ENCODE measurements around the gene ELP2.
"Not testable (repeated sequence)": the region's sequence is repeated elsewhere in the genome, so short reads cannot be mapped to it uniquely, and the experiment has no call there.

Gene ELP2

DNA sequence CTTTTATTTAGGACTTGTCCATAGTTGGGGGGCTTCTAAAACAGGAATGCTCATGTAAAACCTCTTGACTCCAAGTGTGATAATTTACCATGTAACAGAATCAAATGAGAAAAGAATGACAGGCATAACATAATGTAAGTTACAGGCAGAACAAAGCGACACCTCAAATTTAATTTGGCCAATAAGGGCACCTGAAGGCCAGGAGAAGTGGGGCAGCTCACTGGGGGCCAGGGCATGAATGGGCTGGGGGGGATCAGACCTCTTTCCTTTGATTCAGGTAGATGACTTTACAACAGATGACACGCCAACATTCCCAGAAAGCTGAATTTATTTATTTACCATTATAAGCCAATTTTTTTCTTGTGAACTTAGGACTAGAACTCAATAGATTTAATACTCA is 72.1 kb downstream of the ELP2 start:
- Mint-ChIP-seq H3K9me3 (no peaks in the 10 kb centered on the region), H3K27ac (ENCODE audit: low read depth) (no peak overlapping the region), H3K4me3 (no peak overlapping the region), H3K27me3 (peaks cover 10% of the 10 kb centered on the region), H3K4me1 (no peaks in the 10 kb centered on the region), H3K36me3 (ENCODE audit: insufficient read depth) (no peaks in the 10 kb centered on the region)
- no peak for ATAC-seq (replicated peaks; ENCODE audit: extremely low read depth, poor library complexity, severe bottlenecking)
- DNase-seq (ENCODE audit: low spot score in 2 of 2) = no peak

DNA sequence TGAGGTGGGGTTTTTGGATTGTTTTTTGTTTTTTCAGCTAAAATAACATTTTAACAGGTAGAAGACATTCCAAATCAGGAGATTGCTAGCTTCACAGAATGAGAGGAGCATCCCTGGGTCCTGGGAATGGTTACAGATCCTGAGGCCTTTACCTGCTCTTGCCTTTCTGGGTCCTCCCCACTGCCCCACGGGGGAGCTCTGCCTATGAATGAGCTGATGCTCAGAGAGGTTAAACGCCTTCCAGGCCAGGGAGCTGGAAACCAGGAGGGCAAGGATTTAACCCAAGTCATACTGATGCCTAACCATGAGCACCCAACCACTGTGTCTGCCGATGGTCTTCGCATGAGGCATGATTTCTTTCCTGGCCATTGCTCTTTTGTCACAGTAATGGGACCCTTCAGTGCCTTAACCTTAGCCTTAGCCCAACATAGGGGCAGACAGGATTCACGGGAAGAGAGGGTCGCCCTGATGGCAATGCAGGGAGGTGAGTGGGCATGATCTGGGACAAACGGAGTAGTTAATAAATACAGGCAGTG is 73.7 kb downstream of the ELP2 start:
- H3K4me1 Mint-ChIP-seq = no peaks in the 10 kb centered on the region
- no peaks in the 10 kb centered on the region for H3K9me3 Mint-ChIP-seq
- ATAC-seq (replicated peaks; ENCODE audit: extremely low read depth, poor library complexity, severe bottlenecking) (no peak), DNase-seq (ENCODE audit: low spot score in 2 of 2) (no peak)
- H3K4me3 Mint-ChIP-seq = no peak overlapping the region
- no peak overlapping the region for H3K27ac Mint-ChIP-seq (ENCODE audit: low read depth)
- no peaks in the 10 kb centered on the region for H3K36me3 Mint-ChIP-seq (ENCODE audit: insufficient read depth)
- peaks cover 10% of the 10 kb centered on the region for H3K27me3 Mint-ChIP-seq

DNA sequence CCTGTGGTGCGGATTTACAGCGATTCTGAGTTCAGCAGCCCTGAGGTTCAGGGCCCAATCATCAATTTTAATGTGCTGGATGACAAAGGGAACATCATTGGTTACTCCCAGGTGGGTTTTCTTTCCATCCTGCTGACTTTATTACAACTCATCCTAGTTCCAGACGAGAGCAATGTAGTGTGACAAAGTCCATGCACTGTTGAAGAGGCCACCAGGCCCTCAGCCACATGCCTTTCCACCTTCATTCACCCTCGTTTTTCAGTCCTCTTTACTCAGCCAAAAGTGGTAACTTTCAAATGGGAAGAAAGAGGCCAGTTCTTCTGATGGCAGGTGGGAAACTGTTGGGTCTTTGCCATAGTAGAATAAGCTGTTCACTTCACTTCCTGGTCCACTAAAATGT is 75.5 kb downstream of the ELP2 start:
- DNase-seq (ENCODE audit: low spot score in 2 of 2) = no peak
- no peaks in the 10 kb centered on the region for H3K4me1 Mint-ChIP-seq
- no peak overlapping the region for H3K27ac Mint-ChIP-seq (ENCODE audit: low read depth)
- no peak for ATAC-seq (replicated peaks; ENCODE audit: extremely low read depth, poor library complexity, severe bottlenecking)
- no peaks in the 10 kb centered on the region for H3K9me3 Mint-ChIP-seq
- peaks cover 10% of the 10 kb centered on the region for H3K27me3 Mint-ChIP-seq
- no peak overlapping the region for H3K4me3 Mint-ChIP-seq
- H3K36me3 Mint-ChIP-seq (ENCODE audit: insufficient read depth) = no peaks in the 10 kb centered on the region

DNA sequence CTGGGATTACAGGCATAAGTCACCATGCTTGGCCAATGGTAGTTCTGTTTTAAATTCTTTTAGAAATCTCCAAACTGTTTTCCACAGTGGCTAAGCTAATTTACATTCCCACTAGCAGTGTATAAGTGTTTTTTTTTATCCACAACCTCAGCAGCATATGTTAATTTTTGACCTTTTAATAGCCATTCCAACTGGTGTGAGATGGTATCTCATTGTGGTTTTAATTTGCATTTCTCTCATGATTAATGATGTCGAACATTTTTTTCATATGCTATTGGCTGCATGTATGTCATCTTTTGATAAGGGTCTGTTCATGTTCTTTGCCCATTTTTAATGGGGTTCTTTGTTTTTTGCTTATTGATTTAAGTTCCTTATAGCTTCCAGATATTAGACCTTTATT is 77.6 kb downstream of the ELP2 start:
- Mint-ChIP-seq H3K27me3 (peaks cover 17% of the 10 kb centered on the region), H3K9me3 (no peaks in the 10 kb centered on the region), H3K4me1 (no peaks in the 10 kb centered on the region), H3K36me3 (ENCODE audit: insufficient read depth) (no peaks in the 10 kb centered on the region), H3K27ac (ENCODE audit: low read depth) (no peak overlapping the region), H3K4me3 (no peak overlapping the region)
- ATAC-seq (replicated peaks; ENCODE audit: extremely low read depth, poor library complexity, severe bottlenecking) (no peak), DNase-seq (ENCODE audit: low spot score in 2 of 2) (no peak)

DNA sequence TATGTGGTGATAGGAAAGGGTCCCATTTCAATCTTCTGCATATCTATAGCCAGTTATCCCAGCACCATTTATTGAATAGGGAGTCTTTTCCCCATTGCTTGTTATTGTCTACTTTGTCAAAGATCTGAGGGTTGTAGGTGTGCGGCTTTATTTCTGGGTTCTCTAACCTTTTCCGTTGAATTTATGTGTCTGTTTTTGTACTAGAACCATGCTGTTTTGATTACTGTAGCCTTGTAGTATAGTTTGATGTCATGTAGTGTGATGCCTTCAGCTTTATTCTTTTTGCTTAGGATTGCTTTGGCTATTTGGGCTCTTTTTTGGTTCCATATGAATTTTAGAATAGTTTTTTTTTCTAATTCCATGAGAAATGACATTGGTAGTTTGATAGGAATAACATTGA is 78.3 kb downstream of the ELP2 start:
- not testable (repeated sequence) for DNase-seq (ENCODE audit: low spot score in 2 of 2); H3K4me1 Mint-ChIP-seq; H3K36me3 Mint-ChIP-seq (ENCODE audit: insufficient read depth); ATAC-seq (replicated peaks; ENCODE audit: extremely low read depth, poor library complexity, severe bottlenecking); H3K4me3 Mint-ChIP-seq; H3K9me3 Mint-ChIP-seq; H3K27ac Mint-ChIP-seq (ENCODE audit: low read depth)
- peaks cover 17% of the 10 kb centered on the region for H3K27me3 Mint-ChIP-seq

DNA sequence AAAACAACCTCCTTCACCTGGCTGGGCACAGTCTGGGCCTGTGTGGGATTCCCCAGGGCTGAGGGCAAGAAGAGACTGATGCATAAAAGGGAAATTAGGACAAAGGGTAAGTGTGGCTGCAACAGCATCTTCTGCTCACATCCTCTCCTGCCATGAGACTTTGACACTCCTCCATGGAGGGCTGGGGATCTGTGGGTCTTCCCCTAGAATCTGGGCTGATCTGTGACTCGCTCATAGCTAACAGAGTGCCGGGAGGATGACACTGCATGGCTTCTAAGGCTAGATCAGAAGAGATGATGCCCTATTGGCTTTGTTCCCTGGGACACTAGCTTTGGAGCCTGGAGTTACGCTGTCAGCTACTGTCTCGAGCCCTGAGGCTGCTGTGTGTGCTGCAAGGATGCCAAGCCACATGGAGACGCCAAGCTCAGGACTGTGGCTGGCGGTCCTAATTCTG is 81.9 kb downstream of the ELP2 start:
- Mint-ChIP-seq H3K9me3 (no peaks in the 10 kb centered on the region), H3K27me3 (peaks cover 36% of the 10 kb centered on the region), H3K4me1 (no peaks in the 10 kb centered on the region), H3K4me3 (no peak overlapping the region), H3K36me3 (ENCODE audit: insufficient read depth) (no peaks in the 10 kb centered on the region), H3K27ac (ENCODE audit: low read depth) (no peak overlapping the region)
- ATAC-seq (replicated peaks; ENCODE audit: extremely low read depth, poor library complexity, severe bottlenecking) (no peak), DNase-seq (ENCODE audit: low spot score in 2 of 2) (no peak)

DNA sequence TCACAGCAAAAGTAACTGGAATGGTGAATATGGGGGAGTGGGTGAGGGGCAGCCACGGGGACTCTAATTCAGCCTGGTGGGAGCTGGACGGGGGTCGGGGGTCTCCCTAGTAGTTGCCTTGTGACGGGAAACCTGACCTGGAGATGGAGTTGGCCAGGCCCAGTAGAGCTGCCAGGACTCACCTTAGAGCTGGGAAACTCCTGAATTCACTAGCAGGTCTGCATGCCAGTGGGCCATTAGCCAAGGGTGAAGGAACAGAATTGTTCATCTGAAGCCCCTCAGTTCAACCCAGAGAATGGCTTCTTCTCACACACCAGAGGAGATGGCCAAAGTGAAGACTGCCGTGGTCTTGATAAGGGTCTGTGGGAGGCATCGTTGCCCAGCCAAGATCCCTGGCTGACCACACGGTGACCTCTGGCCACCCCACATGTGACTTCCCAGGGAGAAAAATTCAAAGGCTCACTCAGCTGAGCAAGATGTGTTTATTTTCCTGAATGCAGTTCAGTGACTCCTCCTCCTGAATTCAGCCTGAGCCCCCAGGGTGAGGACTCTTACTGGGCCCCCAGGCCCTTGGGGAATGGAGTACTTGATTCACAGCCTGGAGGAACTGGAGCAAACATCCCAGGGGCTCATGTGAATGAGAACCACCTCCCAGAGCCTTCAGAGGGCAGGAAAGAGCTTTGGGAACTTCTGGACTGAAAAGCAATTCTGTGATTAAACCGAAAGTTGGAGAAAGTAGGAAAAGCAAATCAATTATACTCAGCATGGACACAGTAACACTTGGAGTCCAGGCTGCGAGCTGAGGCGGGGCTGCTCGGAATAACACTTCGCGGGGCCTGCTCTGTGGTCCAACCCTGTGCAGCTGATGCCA is 82.8 kb downstream of the ELP2 start:
- Mint-ChIP-seq H3K4me1 (no peaks in the 10 kb centered on the region), H3K9me3 (no peaks in the 10 kb centered on the region), H3K4me3 (no peak overlapping the region), H3K27ac (ENCODE audit: low read depth) (no peak overlapping the region), H3K36me3 (ENCODE audit: insufficient read depth) (no peaks in the 10 kb centered on the region), H3K27me3 (peaks cover 37% of the 10 kb centered on the region)
- DNase-seq (ENCODE audit: low spot score in 2 of 2) (no peak), ATAC-seq (replicated peaks; ENCODE audit: extremely low read depth, poor library complexity, severe bottlenecking) (no peak)

DNA sequence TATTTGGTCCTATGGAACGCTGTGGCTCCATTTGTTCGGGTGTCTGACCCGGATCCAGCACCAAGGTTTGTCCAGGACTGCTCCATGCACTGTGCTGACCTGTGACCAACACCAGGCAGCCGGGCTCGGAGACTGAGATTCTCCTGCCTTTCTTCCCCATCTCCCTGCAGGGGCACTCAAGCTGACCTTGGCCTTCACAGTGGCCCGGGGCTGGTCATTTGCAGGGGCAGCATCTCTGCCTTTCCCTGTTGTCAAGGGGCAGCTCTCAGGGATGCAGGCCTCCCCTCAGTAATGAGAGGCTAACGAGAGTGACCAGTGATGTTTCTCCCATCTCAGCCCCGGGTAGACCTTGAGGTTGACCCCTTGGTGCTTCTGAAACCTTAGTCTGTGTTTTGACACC is 85.1 kb downstream of the ELP2 start:
- Mint-ChIP-seq H3K4me1 (no peaks in the 10 kb centered on the region), H3K36me3 (ENCODE audit: insufficient read depth) (no peaks in the 10 kb centered on the region), H3K27ac (ENCODE audit: low read depth) (no peak overlapping the region), H3K27me3 (peaks cover 39% of the 10 kb centered on the region), H3K9me3 (no peaks in the 10 kb centered on the region), H3K4me3 (no peak overlapping the region)
- ATAC-seq (replicated peaks; ENCODE audit: extremely low read depth, poor library complexity, severe bottlenecking) = no peak
- no peak for DNase-seq (ENCODE audit: low spot score in 2 of 2)

DNA sequence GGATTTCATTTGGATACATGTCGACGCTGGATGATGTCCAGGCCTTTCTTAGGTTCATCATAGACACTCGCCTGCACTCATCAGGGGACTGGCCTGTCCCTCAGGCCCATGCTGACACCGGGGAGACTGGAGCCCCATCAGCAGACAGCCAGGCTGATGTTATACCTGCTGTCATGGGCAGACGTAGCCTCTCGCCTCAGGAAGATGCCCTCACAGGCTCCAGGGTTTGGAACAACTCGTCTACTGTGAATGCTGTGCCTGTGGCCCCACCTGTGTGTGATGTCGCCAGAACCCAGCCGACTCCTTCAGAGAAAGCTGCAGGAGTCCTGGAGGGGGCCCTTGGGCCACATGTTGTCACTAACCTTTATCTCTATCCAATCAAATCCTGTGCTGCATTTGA is 85.9 kb downstream of the ELP2 start:
- no peak for DNase-seq (ENCODE audit: low spot score in 2 of 2)
- Mint-ChIP-seq H3K36me3 (ENCODE audit: insufficient read depth) (no peaks in the 10 kb centered on the region), H3K4me3 (no peak overlapping the region)

DNA sequence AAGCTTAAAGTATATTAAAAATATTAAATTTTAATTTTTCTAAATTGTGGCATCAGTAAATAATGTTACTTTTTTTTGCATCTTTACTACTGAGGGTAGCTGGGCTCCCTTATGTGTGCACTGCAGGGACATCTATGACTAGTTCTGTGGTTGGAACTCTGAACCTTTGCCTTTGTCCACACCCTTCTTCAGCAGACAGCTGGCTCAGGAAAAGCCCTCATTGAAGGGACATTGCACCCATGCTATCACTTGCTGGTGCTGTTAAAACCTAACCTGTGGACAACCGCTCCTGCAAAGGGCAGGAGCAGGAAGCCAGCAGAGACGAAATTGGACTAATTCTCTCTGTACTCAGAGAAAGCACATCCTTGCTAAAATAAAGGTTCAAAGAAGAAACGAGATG is 87.6 kb downstream of the ELP2 start:
- Mint-ChIP-seq H3K27ac (ENCODE audit: low read depth) (no peak overlapping the region), H3K4me3 (no peak overlapping the region), H3K36me3 (ENCODE audit: insufficient read depth) (no peaks in the 10 kb centered on the region), H3K27me3 (peaks cover 36% of the 10 kb centered on the region), H3K9me3 (no peaks in the 10 kb centered on the region), H3K4me1 (no peaks in the 10 kb centered on the region)
- DNase-seq (ENCODE audit: low spot score in 2 of 2) = no peak
- ATAC-seq (replicated peaks; ENCODE audit: extremely low read depth, poor library complexity, severe bottlenecking) = no peak

More for the DNA sequence above, 85.9 kb downstream of the ELP2 start:
- no peak overlapping the region for H3K27ac Mint-ChIP-seq (ENCODE audit: low read depth)
- peaks cover 46% of the 10 kb centered on the region for H3K27me3 Mint-ChIP-seq
- H3K9me3 Mint-ChIP-seq = no peaks in the 10 kb centered on the region
- no peak for ATAC-seq (replicated peaks; ENCODE audit: extremely low read depth, poor library complexity, severe bottlenecking)
- H3K4me1 Mint-ChIP-seq = no peaks in the 10 kb centered on the region

DNA sequence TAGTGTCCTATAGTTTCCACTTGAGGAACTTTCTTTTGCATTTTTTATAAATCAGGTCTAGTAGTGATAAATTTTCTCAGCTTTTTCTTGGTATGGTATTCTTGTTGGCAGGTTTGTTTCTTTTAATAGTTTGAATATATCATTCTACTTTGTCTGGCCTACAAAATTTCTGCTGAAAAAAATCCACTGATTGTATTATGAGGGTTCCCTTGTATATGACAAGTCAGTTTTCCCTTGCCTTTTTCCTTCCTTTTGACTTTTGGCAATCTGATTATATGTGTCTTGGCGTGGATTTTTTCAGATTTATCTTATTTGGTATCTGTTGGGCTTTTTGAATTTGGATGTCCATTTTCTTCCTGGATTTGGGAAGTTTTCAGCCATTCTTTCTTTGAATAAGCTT is 99.5 kb downstream of the ELP2 start:
- no peak overlapping the region for H3K4me3 Mint-ChIP-seq
- H3K36me3 Mint-ChIP-seq (ENCODE audit: insufficient read depth) = no peaks in the 10 kb centered on the region
- no peaks in the 10 kb centered on the region for H3K4me1 Mint-ChIP-seq
- peaks cover 42% of the 10 kb centered on the region for H3K27me3 Mint-ChIP-seq
- ATAC-seq (replicated peaks; ENCODE audit: extremely low read depth, poor library complexity, severe bottlenecking) (no peak), DNase-seq (ENCODE audit: low spot score in 2 of 2) (no peak)
- peaks cover 18% of the 10 kb centered on the region for H3K9me3 Mint-ChIP-seq
- no peak overlapping the region for H3K27ac Mint-ChIP-seq (ENCODE audit: low read depth)
